ENCODE data around the gene PDLIM1. TPM values are rescaled to one million over a fixed set of nuclear protein-coding genes. Genes with fewer than 3 reads are reported as not detected.

Gene PDLIM1
- total RNA-seq, 6 experiments from 2014 or later, result 63.9 to 105 (median 82.1) TPM

DNA sequence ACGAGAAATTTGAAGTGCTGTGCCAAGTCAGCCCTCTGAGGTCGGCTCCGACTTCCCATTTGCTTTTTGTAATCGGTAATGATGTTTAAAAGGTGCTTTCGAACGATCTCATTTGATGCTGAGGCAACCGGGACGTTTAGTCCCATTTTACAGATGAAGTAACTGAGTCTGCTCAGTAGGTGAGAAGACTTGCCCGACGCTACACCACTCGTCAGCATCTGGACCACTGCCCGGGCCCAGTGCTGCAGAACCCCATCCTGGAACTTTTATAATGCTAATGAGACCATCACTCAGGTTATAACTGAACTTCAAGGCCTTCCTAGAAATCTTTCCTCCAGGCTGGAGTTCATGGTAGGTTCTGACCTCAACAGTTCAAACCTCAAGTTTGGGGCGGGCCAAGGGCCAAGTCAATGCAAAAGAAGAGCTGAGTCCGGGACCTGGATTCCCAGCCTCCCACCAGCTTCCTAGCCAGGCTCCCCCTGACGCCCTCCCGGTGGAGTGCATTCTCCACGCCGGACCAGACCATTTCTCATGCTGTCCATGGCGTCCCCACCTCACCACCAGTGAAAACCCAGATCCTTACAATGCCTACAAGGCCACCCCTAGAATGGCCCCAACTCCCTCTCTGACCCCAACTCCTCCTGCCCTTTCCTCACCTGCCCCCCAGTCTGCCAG is 699 bp upstream of the PDLIM1 start:
- Histone ChIP-seq H3K27ac (peak overlapping the region; percentile 57 to 90 (median 67)), H3K4me3 (peak overlapping the region; percentile 81 to 92 (median 88)), H3K9me3 (no peaks in the 10 kb centered on the region), H3K27me3 (no peaks in the 10 kb centered on the region), H3K36me3 (no peaks in the 10 kb centered on the region), H3K4me1 (peaks cover 0 to 37% (median 10%) of the 10 kb centered on the region in 4 donors)
- ATAC-seq (no peak), DNase-seq (no peak)
- TF ChIP-seq CTCF (IDR thresholded peaks at IDR 0.05) (no peak), POLR2A (IDR thresholded peaks at IDR 0.05) (no peak)
- WGBS (ENCODE audit: insufficient coverage, low coverage, low lambda C conversion rate, missing lambda C conversion rate), result 57% methylated on average over 14 of the region's 19 CpGs
- intact Hi-C loops (cut with DNase I), result no loop called here

GRCh38 chr10:95289921-95290421 is 832 bp downstream of the PDLIM1 start:
- 25% methylated on average over 11 of the region's 14 CpGs for WGBS (ENCODE audit: insufficient coverage, low coverage, low lambda C conversion rate, missing lambda C conversion rate)
- intact Hi-C loops (cut with DNase I), result no loop called here

GRCh38 chr10:95289003-95289920 is 1.5 kb downstream of the PDLIM1 start:
- intact Hi-C loops (cut with DNase I), result no loop called here
- Histone ChIP-seq H3K27ac (peak overlapping the region; percentile 90 to 97 (median 97)), H3K4me1 (peaks cover 0 to 34% (median 10%) of the 10 kb centered on the region in 4 donors), H3K36me3 (no peaks in the 10 kb centered on the region), H3K27me3 (no peaks in the 10 kb centered on the region), H3K9me3 (no peaks in the 10 kb centered on the region), H3K4me3 (peak overlapping the region; percentile 81 to 92 (median 88))
- 30% methylated on average over 10 of the region's 12 CpGs for whole genome bisulfite sequencing (ENCODE audit: insufficient coverage, low coverage, low lambda C conversion rate, missing lambda C conversion rate)
- TF ChIP-seq CTCF (IDR thresholded peaks at IDR 0.05) (peak; percentile 15 to 38 (median 32)), POLR2A (IDR thresholded peaks at IDR 0.05) (no peak)
- ATAC-seq (peak; percentile 4 to 45 (median 18)), DNase-seq (peak in 1 of 3 donors; percentile 25)

More at GRCh38 chr10:95289921-95290421, 832 bp downstream of the PDLIM1 start:
- H3K9me3 ChIP-seq, result no peaks in the 10 kb centered on the region
- H3K27ac ChIP-seq, result peak overlapping the region; percentile 90 to 97 (median 97)
- peaks cover 0 to 38% (median 10%) of the 10 kb centered on the region in 4 donors for H3K4me1 ChIP-seq
- no peaks in the 10 kb centered on the region for H3K36me3 ChIP-seq
- peak in 1 of 3 donors; percentile 25 for DNase-seq
- ATAC-seq, result peak in 3 of 4 donors; percentile 8 to 16 (median 9)
- peak overlapping the region; percentile 81 to 92 (median 88) for H3K4me3 ChIP-seq
- no peak for TF ChIP-seq POLR2A (IDR thresholded peaks at IDR 0.05)
- no peak for TF ChIP-seq CTCF (IDR thresholded peaks at IDR 0.05)
- no peaks in the 10 kb centered on the region for H3K27me3 ChIP-seq

- no peaks in the 10 kb centered on the region for H3K27me3 ChIP-seq
- TF ChIP-seq POLR2A (IDR thresholded peaks at IDR 0.05) (no peak), CTCF (IDR thresholded peaks at IDR 0.05) (no peak)
- peak overlapping the region in 1 of 3 donors; percentile 92 for H3K4me3 ChIP-seq
- no peaks in the 10 kb centered on the region for H3K9me3 ChIP-seq
- intact Hi-C loops (cut with DNase I), result no loop called here
- ATAC-seq (no peak), DNase-seq (no peak)
- 60% methylated on average over 1 of the region's 1 CpG for WGBS (ENCODE audit: insufficient coverage, low coverage, low lambda C conversion rate, missing lambda C conversion rate)
- H3K36me3 ChIP-seq, result no peaks in the 10 kb centered on the region
- peaks cover 0 to 34% (median 10%) of the 10 kb centered on the region in 4 donors for H3K4me1 ChIP-seq
- peak overlapping the region; percentile 20 to 97 (median 90) for H3K27ac ChIP-seq
These were observed 2.5 kb downstream of the PDLIM1 start for GRCh38 chr10:95288303-95288702.
